ENCODE data around the gene OXTR.

OXTR gene

DNA sequence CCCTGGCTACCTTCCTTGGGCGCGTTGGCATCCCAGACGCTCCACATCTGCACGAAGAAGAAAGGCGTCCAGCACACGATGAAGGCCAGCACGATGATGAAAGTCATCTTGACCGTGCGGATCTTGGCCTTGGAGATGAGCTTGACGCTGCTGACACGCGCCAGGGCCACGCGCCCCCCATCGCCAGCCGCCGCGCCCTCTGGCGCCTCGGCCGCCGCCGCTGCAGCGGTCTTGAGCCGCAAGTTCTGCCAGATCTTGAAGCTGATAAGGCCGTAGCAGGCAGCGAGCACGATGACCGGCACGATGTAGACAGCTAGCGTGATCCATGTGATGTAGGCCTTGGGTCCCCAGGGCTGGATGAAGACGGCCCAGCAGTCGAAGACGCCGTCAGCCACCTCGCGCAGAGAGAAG is 2.2 kb downstream of the OXTR start:
- DNase-seq = no peak

DNA sequence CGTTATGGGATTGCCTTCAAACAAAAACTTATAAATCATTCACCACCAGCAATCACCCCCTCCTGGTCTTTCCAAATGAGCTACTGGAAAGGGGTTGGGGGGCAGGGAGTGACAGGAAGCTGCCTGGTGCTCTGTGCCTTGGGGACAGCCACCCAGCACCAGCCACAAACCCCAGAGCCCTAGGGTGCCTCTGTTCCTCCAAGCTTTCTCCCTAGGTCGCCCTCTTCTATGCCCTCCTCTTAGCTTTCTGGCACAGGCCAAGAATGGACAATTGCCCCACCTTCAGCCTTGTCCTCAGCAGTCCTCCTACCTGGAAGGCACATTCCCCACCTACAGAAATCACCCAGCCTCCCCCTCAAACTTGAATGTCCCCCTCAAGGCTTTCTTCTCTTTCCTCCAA is 3.3 kb downstream of the OXTR start:
- DNase-seq = no peak

DNA sequence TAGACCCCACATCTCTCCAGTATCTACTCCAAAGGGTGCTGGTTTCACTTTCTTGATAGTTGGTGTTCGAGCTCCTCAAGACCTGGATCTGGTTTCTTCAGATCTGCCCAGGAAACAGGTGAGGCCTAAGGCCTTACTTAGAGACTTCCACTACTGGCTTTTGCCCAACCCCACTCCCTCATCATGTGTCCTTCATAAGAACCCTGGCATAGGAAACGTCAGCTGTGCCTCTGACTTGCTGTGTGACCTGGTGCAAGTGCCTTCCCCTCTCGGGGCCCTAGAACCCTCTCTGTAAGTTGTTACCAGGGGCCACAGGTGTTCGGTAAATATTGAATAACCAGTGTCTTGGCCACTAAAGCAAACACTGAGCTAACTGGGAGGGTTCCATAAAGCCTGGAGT is 3.9 kb downstream of the OXTR start:
- no peak for DNase-seq

DNA sequence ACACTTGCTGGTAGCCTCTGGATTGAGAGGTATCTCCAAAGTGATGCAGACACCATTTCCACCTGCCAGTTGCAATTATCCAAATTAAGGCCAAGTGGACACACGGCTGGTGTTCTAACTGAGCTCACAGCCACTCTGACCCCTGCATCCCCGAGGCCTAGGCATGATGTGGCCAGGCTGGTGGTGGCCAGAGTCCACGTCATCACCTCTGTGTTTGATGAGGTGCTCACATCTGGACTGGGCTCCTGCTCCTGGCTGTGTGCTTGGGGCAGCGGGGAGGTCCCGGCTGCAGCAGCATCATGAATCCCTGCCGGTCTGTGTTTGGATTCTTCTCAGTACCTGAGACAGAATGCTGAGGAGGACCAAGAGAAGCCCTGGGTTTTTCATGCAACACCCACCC is 4.9 kb downstream of the OXTR start:
- no peak for DNase-seq

DNA sequence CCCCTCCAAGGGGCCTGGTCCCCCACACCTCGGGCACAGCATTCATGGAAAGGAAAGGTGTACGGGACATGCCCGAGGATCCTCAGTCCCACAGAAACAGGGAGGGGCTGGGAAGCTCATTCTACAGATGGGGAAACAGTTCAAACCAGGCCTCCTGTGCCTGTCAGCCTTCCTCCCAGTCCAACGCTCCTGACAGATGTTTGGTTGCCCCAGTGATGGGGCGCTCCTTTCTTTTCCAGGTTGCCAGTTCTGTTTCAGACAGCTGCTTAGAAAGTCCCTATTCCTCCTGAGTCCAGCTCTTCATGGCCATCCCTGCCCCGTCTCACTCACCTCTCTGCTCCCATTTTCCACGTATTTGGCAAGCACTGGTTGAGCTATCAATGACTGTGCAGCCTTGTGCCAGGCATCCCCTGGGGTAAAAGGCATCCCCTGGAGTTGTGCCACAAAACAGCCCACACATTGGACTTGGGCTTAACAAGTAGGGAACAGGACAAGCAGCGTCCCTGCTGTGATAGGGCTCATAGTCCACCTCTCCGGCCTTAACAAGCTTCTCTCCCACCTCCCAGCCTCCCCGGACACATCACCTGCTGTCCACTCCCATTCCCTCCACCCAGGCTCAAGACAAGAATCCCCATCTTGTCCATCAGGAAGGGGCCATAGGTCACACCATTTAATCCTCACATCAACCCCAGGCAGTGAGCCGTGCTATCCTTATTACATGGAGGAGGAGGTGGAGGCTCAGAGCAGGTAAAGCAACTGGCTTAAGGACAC is 6.6 kb downstream of the OXTR start:
- no peak for DNase-seq

DNA sequence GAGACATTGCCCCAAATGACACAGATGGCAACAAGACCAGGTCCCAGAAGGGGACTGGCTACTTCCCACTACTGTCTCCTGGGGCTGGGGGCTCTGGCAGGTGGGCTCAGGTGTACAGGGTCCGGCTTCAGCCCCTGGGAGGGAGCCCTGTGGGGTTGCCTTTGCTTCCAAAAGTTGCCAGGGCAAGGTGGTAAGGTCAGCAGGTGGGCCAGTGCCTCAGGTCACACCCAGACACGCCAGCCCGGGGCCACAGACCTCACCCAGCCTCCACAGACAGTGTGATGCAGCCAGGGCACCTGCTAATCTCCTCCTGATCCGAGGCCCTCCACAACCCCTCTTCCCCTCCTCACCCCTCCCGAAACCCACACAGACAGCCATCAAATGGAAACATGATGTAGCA is 7.5 kb downstream of the OXTR start:
- DNase-seq = no peak

DNA sequence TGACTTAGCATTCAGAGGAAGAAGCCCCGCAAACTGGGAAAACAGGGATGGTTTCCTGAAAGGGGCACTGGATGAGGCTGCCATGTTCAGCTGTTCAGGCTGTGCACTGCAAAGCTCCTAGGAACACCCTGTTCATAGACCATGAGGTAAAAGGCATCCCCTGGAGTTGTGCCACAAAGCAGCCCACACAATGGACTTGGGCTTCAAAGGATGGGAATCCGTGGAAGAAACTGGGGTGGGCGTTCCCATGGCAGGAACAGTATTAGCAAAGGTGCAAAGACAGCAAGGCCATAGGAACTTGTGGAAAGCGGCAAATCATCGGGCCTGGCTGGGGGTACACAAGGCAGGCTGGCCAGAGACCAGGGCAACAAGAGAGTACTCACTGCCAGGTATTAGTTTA is 8.9 kb downstream of the OXTR start:
- no peak for DNase-seq

DNA sequence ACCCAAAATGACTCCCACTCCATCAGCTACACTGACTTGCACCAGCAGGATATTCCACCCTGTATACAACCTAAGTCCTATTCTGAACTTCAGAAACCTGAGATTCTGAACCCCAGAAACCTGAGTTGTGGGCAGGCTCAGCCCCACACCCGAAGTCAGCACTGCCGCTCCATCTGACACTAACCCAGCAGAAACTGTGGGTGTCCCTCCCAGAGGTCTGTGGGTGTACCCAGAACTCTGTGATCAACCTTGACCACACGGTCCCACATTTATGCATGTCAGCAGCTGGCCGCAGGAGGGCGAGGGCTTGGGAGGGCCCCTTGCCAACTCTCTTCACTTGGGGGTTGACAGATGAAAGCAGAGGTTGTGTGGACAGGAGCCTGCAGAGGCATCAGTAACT is 9.3 kb downstream of the OXTR start:
- DNase-seq = no peak

DNA sequence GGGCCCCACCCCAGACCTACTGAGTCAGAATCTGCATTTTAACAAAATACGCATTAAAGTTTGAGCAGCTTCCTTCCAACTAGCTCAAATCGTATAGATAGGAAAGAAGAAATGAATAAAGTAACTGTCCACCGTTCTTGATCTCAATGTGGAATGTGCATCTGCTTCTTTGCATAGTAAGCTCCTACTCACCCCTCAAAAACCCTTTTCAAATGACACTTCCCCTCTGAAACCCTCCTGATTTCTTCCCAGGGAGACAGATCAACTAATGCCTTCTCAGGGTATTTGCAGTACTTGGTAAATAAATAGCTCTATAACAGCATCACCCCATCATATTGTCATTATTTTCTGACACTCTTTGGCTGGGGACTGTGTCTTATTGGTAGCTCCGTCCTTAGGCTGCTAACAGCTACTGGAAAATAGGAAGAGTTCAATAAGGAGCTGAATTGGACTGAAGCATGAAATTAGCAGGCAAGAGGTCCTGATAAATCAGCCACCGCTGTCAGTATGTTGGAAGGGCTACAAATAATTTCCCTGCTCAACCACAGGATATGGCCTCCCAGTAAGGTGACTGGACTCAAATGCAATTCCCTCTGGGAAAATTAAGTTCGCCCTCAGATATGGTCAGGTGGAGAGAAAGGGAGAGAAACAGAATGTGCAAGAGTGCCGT is 10.2 kb downstream of the OXTR start:
- DNase-seq = no peak

DNA sequence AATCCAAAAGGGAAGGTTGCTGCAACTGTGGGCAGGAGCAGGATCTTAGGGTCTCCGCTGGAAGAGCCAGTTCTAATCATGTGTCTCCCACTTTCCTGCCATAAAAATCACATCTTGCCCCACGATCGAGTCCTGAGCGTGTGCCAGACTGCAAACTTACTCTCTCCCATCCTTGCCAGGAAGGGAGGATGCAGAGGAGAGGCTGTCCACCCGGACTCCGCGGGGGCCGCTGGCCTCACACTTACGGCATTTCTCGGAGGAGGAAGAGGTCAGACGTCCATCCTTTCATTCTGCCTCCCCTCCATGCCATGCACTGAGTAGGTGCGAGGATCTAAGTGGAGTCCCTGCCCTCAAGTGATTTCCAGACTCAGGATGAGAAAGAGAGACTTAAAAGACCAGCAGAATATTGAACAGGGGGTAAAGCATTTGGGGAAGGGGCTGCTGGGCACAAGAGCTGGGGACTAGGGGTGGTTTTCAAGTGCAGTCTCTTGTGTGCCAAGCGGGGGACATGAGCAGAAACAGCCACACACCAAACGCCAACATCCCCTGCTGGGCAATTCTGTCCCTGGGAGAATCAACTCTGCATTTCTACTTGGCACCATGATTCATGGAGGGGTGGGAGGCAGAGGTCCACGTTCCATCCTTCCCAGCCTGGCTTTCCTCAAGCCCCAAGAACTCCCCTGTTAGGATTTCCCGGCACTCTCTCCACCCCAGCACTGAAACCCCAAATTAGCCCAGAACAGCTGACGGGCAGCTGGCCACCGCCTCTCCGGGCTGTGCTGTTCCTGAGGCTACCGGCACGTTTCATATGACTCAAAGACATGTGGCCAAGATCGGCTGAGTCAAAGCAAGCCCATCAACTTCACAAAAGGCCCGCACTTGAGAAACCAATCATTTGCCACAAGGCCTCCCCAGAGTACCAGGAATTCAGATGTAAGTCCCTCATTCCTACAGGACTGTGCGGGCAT is 11.6 kb downstream of the OXTR start:
- no peak for DNase-seq

DNA sequence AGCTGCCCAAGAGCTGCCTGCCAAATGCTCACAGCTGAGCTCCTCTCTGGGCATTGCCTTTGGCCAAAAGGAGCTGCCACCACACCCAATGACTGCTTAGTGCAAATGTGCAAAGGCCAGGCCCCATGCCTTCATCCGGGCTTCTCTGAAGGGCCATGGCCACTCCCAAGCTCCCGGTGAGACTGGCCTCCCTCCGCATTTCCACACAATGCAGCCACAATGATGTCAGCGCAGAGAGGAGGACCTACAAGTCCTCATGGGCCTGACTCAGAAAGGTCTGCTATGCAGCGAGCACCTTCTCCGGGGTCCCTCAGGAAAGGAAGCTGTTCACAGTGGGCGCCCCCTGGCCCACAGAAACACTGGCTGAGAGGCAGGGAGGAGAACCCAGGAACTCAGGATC is 12.7 kb downstream of the OXTR start:
- no peak for DNase-seq

DNA sequence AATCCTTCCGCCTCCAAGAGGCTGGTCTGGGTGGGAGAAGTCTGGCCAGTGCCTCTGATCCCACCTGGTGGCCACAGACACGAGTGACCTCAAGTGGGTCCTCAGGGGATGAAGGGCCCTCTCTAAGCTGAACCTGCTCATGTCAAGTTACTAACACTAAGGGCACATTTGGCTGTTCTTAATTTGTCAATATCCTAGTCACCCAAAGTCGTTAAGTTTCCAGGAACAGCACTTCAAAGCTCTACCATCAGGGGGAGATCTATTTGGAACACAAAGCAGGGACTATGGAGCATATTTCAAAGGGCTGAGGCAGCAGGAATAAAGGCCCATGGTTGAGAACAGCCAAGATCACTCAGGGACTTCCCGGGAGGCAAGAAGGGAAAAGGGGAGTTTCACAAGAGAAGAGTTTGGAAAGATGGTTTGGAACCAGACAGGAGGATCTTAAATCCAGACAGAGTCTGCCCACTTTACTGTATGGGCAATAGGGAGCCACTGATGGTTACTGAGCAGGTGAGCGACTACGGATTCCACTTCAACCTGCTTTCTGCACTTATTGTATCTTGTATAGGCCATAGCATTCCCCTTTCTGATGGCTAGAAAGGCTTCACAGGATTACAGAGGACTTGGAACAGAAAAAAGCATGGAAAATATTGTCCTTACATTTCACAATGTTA is 13.7 kb downstream of the OXTR start:
- no peak for DNase-seq

DNA sequence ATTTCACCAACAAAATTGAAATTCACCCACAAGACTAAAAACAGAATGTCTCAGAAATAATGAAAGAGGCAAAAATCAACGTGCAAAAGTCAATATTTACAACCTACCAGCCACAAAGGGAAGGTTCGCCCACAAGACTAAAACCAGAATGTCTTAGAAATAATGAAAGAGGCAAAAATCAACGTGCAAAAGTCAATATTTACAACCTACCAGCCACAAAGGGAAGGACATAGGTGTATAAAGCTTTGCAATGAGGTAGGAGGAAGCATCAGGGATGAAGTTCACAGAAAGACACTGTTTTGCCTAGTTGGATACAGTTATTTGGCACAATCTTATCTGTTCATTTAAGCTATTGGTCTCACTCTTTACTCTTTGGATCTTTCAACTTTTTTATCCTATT is 14.3 kb downstream of the OXTR start:
- DNase-seq = no peak

DNA sequence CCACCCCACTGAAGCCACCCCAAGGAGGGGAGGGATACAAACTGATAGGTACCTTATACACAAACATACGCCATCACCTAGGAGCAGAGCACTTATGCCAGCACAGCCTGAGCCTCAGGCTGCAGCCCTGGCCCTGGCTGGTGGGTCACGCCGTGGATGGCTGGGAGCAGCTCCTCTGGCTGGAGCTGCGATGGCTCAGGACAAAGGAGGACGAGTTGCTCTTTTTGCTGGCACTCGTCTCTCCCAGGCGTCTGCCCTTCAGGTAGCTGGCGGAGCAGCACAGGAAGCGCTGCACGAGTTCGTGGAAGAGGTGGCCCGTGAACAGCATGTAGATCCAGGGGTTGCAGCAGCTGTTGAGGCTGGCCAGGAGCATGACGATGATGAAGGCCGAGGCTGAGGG is 16.6 kb downstream of the OXTR start:
- no peak for DNase-seq

DNA sequence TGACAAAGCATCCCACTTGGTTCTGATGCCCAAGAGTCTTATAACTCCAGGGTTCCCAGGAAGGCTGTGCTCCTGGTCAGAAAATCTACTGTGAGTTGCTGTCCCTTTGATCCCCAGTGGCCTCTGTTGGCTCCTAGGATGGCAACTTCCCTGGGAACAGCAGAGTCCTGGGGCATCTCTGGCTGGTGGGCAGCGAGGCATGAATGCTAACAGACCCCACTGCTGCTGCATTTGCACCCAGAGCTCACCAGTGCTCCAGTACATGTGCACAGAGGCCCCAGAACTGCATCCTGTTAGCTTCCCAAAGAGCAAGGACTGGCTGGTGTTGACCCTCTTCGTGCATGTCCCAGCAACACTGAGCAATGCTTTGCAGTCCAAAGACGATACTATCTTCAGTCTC is 20.1 kb downstream of the OXTR start:
- no peak for DNase-seq

DNA sequence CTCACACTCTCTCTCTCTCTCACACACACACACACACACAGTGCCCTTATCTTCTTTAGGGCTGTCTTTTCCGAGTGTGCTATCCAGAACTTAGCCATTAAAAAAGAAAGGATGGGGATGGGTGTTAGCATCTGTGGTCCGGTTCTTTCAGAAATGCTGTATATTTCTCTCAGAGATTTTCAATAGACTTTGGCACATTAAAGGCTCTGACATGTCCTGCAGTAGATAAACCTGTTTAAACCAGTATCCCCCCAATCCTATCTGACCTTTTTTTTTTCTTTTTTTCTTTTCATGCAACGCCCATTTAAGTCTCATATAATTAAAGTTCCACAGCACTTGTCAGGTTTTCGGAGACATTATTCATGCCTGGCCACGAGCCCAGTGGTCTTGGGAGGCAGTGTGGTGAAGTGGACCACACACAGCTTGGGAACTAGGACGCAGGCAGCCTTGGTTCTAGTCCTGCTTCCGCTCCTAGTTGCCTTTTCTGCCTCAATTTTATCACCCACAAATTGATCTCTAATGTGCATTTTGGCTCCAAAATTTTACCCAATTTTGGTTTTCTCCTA is 22.6 kb downstream of the OXTR start:
- no peak for DNase-seq

DNA sequence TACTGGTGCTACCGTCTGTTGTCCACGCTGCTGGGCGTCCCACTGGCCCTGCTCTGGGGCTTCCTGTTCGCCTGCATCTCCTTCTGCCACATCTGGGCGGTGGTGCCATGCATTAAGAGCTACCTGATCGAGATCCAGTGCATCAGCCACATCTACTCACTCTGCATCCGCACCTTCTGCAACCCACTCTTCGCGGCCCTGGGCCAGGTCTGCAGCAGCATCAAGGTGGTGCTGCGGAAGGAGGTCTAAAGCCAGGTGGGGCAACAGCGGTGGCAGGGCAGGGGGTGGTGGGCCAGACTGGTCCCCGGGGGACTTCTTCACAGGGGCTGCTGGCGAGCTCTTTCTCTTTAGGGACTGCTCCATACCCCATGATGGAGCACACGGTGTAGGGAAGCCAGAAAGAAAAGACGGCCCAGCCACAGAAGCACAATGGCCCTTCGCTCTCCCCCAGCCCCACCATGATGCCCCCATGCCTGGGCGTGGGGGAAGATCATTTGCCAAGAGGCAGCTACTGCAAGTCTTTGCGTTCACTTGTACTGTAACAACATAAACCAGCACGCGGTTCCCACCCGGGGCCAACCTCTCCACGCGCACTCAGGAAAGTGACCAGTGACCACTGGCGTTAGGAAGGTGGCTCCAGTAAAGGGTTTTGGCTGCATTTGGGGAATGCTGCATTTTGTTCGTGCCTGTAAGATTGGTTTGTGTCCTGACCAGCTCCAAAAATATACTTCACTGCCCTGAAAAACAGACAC is 23.6 kb downstream of the OXTR start:
- no peak for DNase-seq

DNA sequence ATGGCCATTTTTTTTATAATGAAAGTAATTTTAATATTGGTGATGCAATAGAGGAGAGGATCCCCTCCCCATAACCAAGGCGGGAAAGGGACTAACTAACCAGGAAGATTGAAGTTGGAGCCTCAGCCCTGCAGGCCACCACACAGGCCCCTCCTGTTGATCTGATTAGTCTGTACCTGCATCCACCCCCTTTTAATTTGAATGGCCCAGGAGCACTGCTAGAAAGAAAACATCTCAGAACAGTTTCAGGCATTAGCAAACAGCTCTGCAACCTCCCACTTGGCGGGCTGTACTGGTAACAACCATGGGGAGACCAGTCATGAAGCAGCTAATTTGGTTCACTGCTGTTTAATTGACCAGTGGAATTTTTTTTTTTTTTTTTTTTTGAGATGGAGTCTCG is 25.5 kb downstream of the OXTR start:
- DNase-seq = no peak

DNA sequence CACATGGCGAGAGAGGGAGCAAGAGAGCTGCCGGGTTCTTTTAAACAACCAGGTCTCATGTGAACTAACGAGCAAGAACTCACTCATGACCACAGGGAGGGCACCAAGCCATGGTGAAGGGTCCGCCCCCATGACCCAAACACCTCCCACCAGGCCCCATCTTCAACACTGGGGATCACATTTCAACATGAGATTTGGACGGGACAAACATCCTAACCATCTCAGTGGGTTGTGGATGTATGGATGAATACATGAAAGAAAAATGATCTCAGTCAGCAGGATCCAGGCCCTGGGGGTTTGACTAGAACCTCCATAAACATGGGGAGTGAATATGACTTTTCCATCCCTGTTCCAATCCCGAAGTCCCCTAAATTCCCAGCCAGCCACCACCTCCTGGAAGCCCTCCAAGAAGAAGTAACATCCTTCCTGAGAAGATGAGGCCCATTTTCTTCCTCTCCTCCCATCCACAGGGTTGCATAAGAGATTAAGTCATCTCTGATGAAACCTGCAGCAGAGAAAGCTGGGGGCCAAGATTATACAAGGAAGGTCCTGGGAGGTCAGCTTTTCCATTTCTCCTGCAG is 26.3 kb downstream of the OXTR start:
- DNase-seq = no peak

DNA sequence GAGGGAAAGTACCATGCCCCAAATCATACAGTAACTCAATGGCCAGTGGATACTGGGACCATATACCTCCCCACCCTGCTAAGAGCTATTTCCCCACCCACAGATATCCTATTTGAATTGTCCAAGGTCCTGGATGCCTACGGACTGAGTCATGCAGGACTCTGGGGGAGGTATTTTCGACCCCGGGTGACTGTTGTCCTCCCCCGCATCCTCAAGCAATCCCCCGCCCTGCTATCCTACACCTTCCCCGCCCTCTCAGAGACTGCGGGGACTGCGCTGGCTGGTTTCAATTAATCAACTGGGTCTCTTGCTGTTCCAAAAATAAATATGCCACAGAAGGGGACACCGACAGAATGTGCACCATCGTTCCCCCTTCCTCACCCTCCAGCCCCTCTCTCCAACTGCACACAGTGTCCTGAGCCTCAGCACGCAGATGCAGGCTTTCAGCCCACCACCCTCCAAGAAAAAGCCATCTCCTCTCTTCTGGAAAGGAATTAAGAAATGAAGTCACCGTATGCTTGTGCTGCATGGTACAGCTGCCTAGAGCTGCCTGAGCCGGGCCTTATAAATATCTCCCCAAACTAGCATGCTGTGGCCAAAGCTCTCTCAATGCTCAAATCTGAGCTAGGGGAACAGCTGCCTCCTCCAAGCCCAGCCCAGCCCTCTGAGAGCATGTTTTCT is 27.7 kb downstream of the OXTR start:
- DNase-seq = no peak

All from NCI-H2081 treated with DMSO at 0.1 percent for 48 hours (cell line).